Fibroblast of peridontal ligament (primary cell): ENCODE measurements around the gene MRPL48.
"Not testable (repeated sequence)": the region's sequence is repeated elsewhere in the genome, so short reads cannot be mapped to it uniquely, and the experiment has no call there.

Experiments
- DNase-seq: peaks from one replicate; pipeline ENCODE4 v3.0.0-alpha.2; 2010; ENCODE audit errors: extremely low read depth

MRPL48 gene

GRCh38 chr11:73779084-73779902, 8.4 kb upstream of the MRPL48 start:
- peak; percentile 97 for DNase-seq

DNA sequence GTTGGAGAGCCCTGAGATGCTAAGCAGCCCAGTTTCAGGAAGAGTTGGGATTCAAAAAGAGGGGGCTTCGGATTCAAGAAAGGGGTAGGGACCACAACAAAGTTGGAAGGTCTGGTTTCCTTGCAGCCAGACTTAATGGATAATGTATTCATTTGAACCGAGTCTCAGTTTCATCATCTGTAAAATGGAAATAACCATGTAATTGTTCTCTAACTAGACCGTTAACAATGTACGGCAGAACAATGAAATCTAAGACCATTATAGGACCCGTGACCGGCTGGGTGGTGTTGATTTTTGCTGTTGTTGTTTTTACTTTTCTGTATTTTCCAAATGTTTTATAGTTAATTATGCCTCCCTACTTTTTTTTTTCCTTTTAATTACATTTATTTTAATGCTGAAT, 6.4 kb upstream of the MRPL48 start:
- DNase-seq, result no peak

GRCh38 chr11:73783483-73784020, 4.1 kb upstream of the MRPL48 start:
- no peak for DNase-seq

GRCh38 chr11:73784080-73784634, 3.5 kb upstream of the MRPL48 start:
- peak; percentile 62 for DNase-seq

- no peak for DNase-seq
Measured at GRCh38 chr11:73784734-73785133, 2.9 kb upstream of the MRPL48 start.

GRCh38 chr11:73785467-73785866, 2.2 kb upstream of the MRPL48 start:
- DNase-seq, result not testable (repeated sequence)

DNA sequence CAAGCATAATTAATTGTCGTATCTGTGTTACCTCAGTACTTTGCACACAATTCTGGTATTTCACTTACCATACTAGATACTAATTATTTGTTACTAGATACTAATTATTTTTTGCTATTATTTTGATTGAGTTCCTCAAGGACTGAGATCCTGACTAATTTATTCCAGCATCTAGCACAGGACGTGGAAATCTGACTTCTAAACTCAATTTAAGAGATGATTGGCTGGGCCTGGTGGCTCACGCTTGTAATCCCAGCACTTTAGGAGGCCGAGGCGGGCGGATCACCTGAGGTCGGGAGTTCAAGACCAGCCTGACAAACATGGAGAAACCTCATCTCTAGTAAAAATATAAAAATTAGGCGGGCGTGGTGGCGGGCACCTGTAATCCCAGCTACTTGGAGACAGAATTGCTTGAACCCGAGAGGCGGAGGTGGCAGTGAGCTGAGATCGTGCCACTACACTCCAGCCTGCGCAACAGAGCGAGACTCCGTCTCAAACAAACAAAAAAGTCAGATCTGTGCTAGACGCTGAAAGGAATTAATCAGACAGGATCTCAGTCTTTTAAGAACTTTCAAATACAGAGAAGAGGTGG, 527 bp upstream of the MRPL48 start:
- DNase-seq, result no peak

DNA sequence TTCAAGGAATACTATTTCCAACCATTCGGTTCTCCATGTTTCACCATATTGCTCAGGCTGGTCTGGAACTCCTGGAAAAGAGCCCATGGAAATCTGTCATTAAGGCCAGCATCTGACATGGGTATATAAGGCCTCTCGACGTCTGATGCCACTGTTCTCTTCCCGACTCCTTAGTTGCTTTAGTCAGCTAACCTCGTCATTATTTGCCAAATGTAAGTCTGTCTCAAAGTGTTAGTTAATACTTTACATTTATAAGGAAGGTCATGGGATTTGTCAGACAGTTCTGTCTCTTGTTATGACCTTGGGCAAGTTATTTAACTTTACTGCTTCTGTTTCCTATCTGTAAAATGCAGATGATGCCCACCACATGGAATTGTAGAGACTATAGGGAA, 1.6 kb downstream of the MRPL48 start:
- no peak for DNase-seq

DNA sequence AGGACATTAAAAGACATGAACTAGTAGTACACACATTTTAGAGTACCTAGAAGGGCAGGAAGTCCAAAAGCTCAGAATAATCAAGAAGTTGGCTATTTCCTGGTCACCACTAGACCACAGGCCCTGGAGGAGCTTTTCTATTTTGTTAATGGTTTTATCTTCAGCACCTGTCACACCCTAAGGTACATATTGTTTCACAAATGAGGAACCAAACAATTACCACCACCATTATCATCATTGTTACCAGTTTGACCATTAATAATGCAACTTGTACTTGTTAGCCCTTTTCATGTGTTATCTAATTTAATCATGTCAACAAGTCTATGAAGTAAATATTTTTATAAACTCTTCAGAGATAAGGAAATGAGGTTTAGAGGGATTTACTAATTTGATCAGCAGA, 4.9 kb downstream of the MRPL48 start:
- no peak for DNase-seq

DNA sequence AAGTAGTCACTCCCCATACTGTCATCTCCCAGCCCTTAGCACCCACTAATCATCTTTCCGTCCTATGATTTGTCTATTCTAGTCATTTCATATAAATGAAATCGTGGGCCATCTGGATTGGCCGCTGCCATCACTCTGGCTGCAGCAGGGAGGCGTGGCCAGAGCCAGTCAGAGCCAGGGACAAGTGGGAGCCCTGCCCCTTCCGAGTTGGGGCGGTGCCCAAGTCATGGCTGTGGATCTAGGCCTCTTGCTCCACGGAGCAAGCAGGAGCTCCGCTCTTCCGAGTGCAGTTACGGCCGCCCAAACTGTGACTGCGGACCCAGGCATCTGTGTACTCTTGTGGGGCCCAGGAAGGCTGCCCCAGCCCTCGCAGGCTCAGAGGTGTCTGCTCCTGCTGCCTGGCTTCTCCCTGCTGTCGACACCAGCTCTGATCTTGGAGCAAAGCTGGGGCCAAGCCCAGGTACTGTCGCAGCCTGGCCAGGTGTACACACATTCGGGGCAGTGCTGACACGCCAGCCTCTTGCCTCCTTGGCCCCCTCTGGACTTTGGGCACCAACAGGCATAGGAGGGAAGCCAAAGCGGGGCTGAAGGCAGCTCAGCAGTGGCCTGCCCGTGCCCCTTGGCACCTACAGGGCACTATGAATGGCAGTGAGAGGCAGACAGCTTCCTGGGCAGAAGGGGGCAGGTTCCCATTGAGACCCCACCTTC, 8.4 kb downstream of the MRPL48 start:
- no peak for DNase-seq

DNA sequence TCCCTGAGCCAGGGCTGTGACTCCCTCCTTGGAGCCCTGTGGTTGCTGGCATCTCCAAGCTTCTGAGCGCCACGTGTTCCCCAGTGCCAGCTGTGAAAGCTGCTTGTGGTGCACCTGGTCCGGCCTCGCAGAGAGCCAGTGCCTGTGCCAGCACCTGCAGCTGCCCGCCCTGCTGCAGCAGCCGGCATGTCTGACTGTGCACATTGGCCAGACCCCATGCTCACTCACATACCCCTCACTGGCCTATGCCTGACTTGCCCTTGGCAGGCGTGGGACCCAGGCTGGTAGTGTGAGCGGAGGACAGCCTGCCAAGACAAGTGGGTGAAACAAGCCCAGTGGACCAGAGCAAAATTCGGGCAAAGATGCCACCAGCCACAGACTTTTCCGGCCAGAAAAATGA, 9.8 kb downstream of the MRPL48 start:
- DNase-seq, result no peak

- DNase-seq, result no peak
Measured at GRCh38 chr11:73800276-73800806, 12.7 kb downstream of the MRPL48 start.

- DNase-seq, result no peak
Measured at GRCh38 chr11:73801136-73801535, 13.5 kb downstream of the MRPL48 start.

GRCh38 chr11:73804712-73805111, 17.0 kb downstream of the MRPL48 start:
- DNase-seq, result no peak

DNA sequence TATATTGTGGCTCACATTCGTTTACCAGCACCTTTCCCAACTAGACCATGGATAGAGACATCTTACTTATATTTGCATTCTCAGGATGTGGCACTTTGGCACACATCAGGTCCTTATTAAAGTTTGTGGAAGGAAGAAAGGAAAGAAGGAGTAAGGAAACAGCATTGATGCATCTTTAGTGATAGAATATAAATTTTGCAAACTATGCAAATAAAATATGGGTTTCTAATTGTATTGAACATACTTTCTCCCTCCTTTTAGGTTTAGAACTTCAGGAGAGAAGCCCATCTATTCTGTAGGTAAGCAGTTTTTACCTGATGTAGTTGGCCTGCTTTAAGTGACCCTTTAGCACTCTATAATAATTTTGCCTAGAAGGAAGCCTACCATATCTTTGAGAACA, 20.4 kb downstream of the MRPL48 start:
- no peak for DNase-seq

DNA sequence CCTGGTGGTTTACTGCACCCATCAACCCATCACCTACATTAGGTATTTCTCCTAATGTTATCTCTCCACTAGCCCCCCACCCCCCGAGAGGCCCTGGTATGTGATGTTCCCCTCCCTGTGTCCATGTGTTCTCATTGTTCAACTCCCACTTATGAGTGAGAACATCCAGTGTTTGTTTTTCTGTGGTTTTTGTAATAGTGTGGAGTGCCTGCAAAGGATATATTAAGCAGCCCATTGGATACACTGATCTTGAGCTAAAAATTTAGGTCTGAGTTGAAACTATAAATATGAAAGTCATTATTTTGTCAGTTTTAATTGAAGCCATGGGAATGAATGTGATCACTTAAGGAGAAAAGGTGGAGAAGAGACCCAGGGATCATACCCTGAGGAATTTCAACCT, 23.0 kb downstream of the MRPL48 start:
- DNase-seq, result peak; percentile 42

DNA sequence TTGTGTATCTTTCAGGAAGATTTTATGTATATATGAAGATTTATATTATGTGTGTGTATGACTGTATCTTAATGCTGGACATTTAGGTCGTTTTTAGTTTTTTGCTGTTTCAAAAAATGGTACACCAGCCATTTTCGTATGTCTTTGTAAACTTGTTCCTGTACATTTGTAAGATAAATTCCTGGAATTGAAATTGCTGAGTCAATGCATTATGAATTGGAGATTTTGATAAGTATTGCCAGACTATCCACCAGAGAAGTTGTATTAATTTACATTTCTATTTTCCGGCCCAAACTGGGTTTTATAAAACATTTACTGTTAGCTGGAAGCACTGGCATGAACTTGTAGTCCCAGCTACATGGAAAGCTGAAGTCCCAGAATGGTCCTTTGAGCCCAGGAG, 24.6 kb downstream of the MRPL48 start:
- no peak for DNase-seq

GRCh38 chr11:73814812-73815211, 27.1 kb downstream of the MRPL48 start:
- no peak for DNase-seq

- no peak for DNase-seq
Measured at GRCh38 chr11:73818846-73819245, 31.2 kb downstream of the MRPL48 start.

GRCh38 chr11:73830261-73830660, 42.6 kb downstream of the MRPL48 start:
- no peak for DNase-seq

DNA sequence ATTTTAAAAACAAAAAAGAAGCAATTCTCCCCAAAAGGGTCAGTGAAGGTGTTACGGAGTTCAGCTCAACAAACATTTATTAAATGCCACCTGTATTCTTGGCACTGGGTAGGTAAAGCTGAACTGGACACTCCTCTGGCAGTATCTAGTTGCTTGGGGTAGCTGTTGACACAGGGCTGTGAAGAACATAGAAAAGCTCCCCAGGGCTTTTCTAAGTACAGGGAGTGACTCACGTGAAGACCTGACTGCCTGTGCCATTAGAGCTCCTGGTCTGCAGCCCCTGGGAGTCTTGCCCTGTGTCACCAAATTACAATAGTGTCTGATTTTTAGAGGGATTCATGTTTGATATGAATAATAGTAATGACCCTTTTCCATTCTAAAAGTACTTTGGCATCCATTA, 45.4 kb downstream of the MRPL48 start:
- no peak for DNase-seq
